Kidney (tissue), 14 donors: ENCODE results near the gene HOXD13. TPM values are rescaled to one million over a fixed set of nuclear protein-coding genes. Genes with fewer than 3 reads are reported as not detected.

ENCODE experiments used
- DNase-seq, 5 donors: peaks; one replicate each; pipeline ENCODE4 v3.0.0-alpha.2; 2013 to 2020
- FAIRE-seq: peaks from 2 replicates; lab custom pipeline; 2012; peaks lifted over from hg19 to GRCh38; lab: Jason Lieb, UNC
- H3K27ac ChIP-seq, 2 donors: one replicate each; pipeline ENCODE4 v1.7.0; 2013; ENCODE audit warnings: low read depth in 2 of 2, low read length in 2 of 2, inconsistent platforms in 1 of 2
- H3K27me3 ChIP-seq: one replicate; pipeline ENCODE4 v1.7.1; 2013; ENCODE audit warnings: low read length, inconsistent platforms; ENCODE audit not compliant: control insufficient read depth, insufficient read depth
- H3K36me3 ChIP-seq, 3 donors: one replicate each; pipeline versions ENCODE4 v1.7.0 to v1.7.1; 2013; ENCODE audit warnings: low read length in 3 of 3, control low read depth in 1 of 3, inconsistent platforms in 1 of 3; ENCODE audit not compliant: insufficient read depth in 3 of 3, control insufficient read depth in 2 of 3
- H3K4me1 ChIP-seq, 3 donors: one replicate each; pipeline versions ENCODE4 v1.7.0 to v1.7.1; 2013; ENCODE audit warnings: low read length in 3 of 3, inconsistent platforms in 1 of 3, low read depth in 1 of 3; ENCODE audit not compliant: control insufficient read depth in 2 of 3, insufficient read depth in 2 of 3
- H3K4me3 ChIP-seq, 3 donors: one replicate each; pipeline versions ENCODE4 v1.7.0 to v1.8.1; 2013; ENCODE audit warnings: low read length in 3 of 3, control low read depth in 1 of 3, inconsistent platforms in 1 of 3
- H3K9ac ChIP-seq, 3 donors: one replicate each; pipeline versions ENCODE4 v1.7.0 to v1.7.1; 2013; ENCODE audit warnings: low read length in 3 of 3, control low read depth in 1 of 3, inconsistent platforms in 1 of 3
- H3K9me3 ChIP-seq, 3 donors: one replicate each; pipeline versions ENCODE4 v1.7.0 to v1.7.1; 2013; ENCODE audit warnings: low read length in 3 of 3, control low read depth in 1 of 3, inconsistent platforms in 1 of 3; ENCODE audit not compliant: control insufficient read depth in 2 of 3, insufficient read depth in 1 of 3
- CTCF ChIP-seq: IDR thresholded peaks from 3 replicates; pipeline ENCODE4 v1.5.1; 2012; ENCODE audit warnings: mild to moderate bottlenecking, moderate library complexity, borderline replicate concordance; ENCODE audit not compliant: insufficient read depth; ENCODE audit errors: extremely low read depth
- intact Hi-C: fragments of 100-400 bp; cut with DNase I; formaldehyde crosslinking; loops from one replicate; pipeline ENCODE4 v1.11.1; 2022
- polyA plus RNA-seq: library from polyadenylated mRNA; stranded (reverse); fragments of 350-450 nt; fragmentation: Illumina TruSeq; extraction: RNeasy Lipid Tissue Mini Kit (QIAGEN cat#74804); gene quantifications from one replicate; pipeline ENCODE4 v1.2.3, GENCODE V29; 2014; ENCODE audit warnings: low read depth, low replicate concordance; ENCODE audit not compliant: insufficient read depth
- total RNA-seq: library from RNA; stranded (reverse); fragmentation: NEBNext Ultra II Directional; extraction: Animal tissue kit (Norgen Biotek cat#: 25700); gene quantifications from one replicate; pipeline ENCODE4 v1.2.1, GENCODE V29; 2021
- donor health status: control.
- donor health status: control.
- donor health status: control.
- donor health status: control.
- donor health status: control.
- donor health status: DM: yes; HTN: yes; CAD: no.
- donor health status: Normal renal cell carcinoma (clear cell type).

The HOXD13 gene
- total and polyA plus RNA-seq, 2 donors from 2014 or later, result not detected

GRCh38 chr2:176089843-176090395 lies 2.6 kb upstream of the HOXD13 start:
- Histone ChIP-seq H3K9ac (no peak overlapping the region), H3K4me1 (peaks cover 0 to 10% (median 0%) of the 10 kb centered on the region in 3 donors), H3K36me3 (no peaks in the 10 kb centered on the region), H3K4me3 (no peak overlapping the region), H3K27ac (no peak overlapping the region), H3K27me3 (peaks cover 90% of the 10 kb centered on the region), H3K9me3 (no peaks in the 10 kb centered on the region)
- DNase-seq (no peak), FAIRE-seq (no peak)
- intact Hi-C loops, result loop anchor here (5.0 to 10.0 kb wide), 2 partner anchors 405 to 723 kb away; no protein-coding TSS in a partner anchor
- TF ChIP-seq CTCF, result no peak

DNA sequence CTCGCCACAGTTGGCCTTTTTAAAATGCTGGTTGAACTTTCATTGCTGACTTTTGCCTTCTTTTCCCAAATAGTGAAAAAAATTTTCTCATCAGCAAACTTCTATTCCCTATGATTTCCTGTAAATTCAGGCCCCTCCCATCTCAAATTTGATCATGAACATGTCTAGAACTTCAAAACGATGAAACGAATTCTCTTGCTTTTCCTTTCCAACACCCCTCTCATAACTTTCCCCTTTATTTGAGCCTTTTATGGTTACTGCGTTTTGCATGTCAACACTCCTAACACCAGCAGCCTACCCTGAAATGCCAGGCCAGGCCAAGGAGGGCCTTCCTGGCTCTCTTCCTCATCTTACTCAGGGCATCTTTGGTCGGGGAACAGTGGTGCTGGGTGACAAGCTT lies 1.7 kb upstream of the HOXD13 start:
- intact Hi-C loops, result loop anchor here (5.0 to 10.0 kb wide), 2 partner anchors 406 to 724 kb away; no protein-coding TSS in a partner anchor
- H3K4me3 ChIP-seq, result no peak overlapping the region
- no peaks in the 10 kb centered on the region for H3K36me3 ChIP-seq
- no peak overlapping the region for H3K9ac ChIP-seq
- H3K4me1 ChIP-seq, result peaks cover 0 to 10% (median 0%) of the 10 kb centered on the region in 3 donors
- FAIRE-seq (no peak), DNase-seq (no peak)
- no peaks in the 10 kb centered on the region for H3K9me3 ChIP-seq
- H3K27me3 ChIP-seq, result peaks cover 90% of the 10 kb centered on the region
- no peak overlapping the region for H3K27ac ChIP-seq
- TF ChIP-seq CTCF, result no peak

GRCh38 chr2:176091329-176092258 lies 927 bp upstream of the HOXD13 start:
- Histone ChIP-seq H3K27me3 (peaks cover 90% of the 10 kb centered on the region), H3K36me3 (no peaks in the 10 kb centered on the region), H3K4me3 (no peak overlapping the region), H3K9me3 (no peaks in the 10 kb centered on the region), H3K4me1 (peaks cover 0 to 7% (median 2%) of the 10 kb centered on the region in 3 donors), H3K9ac (no peak overlapping the region), H3K27ac (no peak overlapping the region)
- TF ChIP-seq CTCF, result no peak
- FAIRE-seq (no peak), DNase-seq (peak in 2 of 5 donors; percentile 29 to 48)
- intact Hi-C loops, result loop anchor here (5.0 to 10.0 kb wide), 2 partner anchors 407 to 724 kb away; no protein-coding TSS in a partner anchor
